Fibroblast of the aortic adventitia (primary cell): ENCODE data around the gene VWF. TPM values are rescaled to one million over a fixed set of nuclear protein-coding genes. Genes with fewer than 3 reads are reported as not detected.
A peak's percentile ranks its signal among the peaks of the same experiment; 100 is the strongest.

ENCODE experiments used
- DNase-seq: peaks from one replicate; pipeline ENCODE4 v3.0.0-alpha.2; 2010; ENCODE audit warnings: low read depth
- H3K4me3 ChIP-seq: 2 replicates; pipeline ENCODE4 v1.5.1; 2011; ENCODE audit warnings: low read depth, mild to moderate bottlenecking, control low read depth, low read length, moderate library complexity
- total RNA-seq: library from RNA; depleted of rRNA; stranded (reverse); fragments of >200 nt; gene quantifications from 2 replicates; pipeline ENCODE4 v1.2.3, GENCODE V29; 2012; ENCODE audit warnings: low replicate concordance
- TF ChIP-seq, protein P1 (sequence below): IDR thresholded peaks from 2 replicates; pipeline ENCODE4 v1.5.1; 2011; ENCODE audit warnings: mild to moderate bottlenecking, low read length, control low read depth, inconsistent platforms; ENCODE audit not compliant: insufficient read depth

The VWF gene
- total RNA-seq = 1.4 and 4.5 TPM in 2 replicates

DNA sequence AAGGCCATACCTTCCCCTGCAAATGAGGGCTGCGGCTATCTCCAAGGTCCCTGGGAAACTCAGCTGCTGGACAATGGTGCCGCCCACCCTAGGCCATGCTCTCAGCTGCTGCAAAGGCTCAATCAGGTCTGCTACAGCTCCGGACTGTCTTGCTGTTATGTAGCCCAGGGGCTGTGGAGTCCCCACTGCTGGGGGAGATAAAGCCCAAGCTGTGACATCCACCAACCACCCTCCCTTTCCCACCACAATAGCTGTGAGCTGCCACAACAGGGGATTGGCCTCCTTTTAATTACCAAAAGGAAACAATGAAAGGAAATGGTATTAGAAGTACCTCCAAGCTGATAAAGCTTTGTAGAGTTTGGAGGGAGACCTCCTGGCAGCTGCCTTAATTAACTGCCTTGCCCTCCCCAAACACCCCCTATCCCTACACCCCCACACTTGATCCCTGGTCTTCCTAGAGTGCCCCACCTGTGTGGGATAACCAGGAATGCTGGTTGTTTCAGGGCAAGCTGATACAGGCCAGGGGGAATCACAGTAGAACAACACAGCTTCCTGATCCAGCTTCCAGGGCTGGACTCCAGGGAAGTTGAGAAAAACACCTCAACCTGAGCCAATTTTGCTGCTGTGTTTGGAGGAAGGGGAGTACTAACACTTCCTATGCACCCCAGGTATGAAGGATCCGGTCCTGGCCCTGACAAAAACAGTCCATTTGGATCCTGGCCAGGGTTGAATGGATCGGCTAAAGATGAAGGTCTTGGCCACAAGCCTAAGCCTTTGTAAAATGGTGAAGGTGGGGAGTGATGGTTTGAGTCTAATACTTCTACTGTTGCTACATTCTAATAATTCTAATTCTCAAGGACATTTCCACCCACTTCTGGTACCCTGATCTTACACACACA is at the start of gene VWF:
TSS of gene VWF (minus strand) at position 260 of the 899 bp plus-strand sequence. CDS start 1,474 bp downstream, outside the sequence.
- TF ChIP-seq, protein P1, sequence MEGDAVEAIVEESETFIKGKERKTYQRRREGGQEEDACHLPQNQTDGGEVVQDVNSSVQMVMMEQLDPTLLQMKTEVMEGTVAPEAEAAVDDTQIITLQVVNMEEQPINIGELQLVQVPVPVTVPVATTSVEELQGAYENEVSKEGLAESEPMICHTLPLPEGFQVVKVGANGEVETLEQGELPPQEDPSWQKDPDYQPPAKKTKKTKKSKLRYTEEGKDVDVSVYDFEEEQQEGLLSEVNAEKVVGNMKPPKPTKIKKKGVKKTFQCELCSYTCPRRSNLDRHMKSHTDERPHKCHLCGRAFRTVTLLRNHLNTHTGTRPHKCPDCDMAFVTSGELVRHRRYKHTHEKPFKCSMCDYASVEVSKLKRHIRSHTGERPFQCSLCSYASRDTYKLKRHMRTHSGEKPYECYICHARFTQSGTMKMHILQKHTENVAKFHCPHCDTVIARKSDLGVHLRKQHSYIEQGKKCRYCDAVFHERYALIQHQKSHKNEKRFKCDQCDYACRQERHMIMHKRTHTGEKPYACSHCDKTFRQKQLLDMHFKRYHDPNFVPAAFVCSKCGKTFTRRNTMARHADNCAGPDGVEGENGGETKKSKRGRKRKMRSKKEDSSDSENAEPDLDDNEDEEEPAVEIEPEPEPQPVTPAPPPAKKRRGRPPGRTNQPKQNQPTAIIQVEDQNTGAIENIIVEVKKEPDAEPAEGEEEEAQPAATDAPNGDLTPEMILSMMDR = no peak
- H3K4me3 ChIP-seq = no peak within 1 kb of the TSS
- DNase-seq = no peak

DNA sequence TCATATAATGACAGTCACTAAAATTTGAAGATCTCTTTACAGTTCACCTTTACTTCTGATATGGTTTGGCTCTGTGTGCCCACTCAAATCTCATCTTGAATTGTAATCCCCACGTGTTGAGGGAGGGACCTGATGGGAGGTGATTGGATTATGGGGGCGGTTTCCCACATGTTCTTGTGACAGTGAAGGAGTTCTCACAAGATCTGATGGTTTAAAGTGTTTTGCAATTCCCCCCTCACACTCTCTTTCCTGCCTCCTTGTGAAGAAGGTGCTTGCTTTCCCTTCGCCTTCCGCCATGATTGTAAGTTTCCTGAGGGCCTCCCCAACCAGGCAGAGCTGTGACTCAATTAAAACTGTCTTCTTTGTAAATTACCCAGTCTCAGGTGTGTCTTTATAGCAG is 48.4 kb upstream of the VWF start:
- H3K4me3 ChIP-seq = no peak overlapping the region
- TF ChIP-seq, protein P1 = no peak
- DNase-seq = no peak

GRCh38 chr12:6172086-6172485 is 47.6 kb upstream of the VWF start:
- no peak overlapping the region for H3K4me3 ChIP-seq
- DNase-seq = no peak
- TF ChIP-seq, protein P1 = no peak

GRCh38 chr12:6171409-6172015 is 47.0 kb upstream of the VWF start:
- TF ChIP-seq, protein P1 = no peak
- DNase-seq = no peak
- H3K4me3 ChIP-seq = no peak overlapping the region

GRCh38 chr12:6167327-6168280 is 43.1 kb upstream of the VWF start:
- peak overlapping the region; percentile 26 for H3K4me3 ChIP-seq
- DNase-seq = peak; percentile 97
- TF ChIP-seq, protein P1 = no peak

DNA sequence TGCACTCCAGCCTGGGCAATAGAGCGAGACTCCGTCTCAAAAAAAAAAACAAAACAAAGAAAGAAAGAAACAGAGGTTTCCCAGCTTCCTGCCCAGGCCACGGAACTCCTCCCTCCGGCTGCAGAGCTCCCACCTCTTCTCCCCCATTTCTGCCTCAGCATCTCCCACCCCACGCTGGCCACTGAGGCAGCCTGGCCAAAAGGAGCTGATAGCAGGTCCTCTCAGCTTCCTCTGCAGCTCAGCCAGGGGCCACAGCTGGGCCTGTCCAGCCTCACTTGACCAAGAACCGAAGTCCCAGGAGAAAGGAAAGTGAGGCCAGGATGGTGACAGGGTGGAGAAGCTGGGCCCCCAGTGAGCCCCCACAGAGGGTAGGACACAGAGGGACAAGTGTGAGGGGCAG is 42.3 kb upstream of the VWF start:
- TF ChIP-seq, protein P1 = no peak
- H3K4me3 ChIP-seq = no peak overlapping the region

More for the DNA sequence above, 42.3 kb upstream of the VWF start:
- no peak for DNase-seq
